Trophoblast cell (in vitro differentiated cells and primary cell): Measurements from ENCODE around the gene IL17RE.

Experiments used
- DNase-seq, 2 donors: peaks; one replicate each; pipeline ENCODE4 v3.0.0-alpha.2; 2016
- H2AFZ ChIP-seq: 2 replicates; pipeline ENCODE4 v1.6.1; 2013; ENCODE audit warnings: low read length, moderate library complexity, mild to moderate bottlenecking; ENCODE audit not compliant: insufficient read depth, poor library complexity
- H2AK5ac ChIP-seq: 2 replicates; pipeline ENCODE4 v1.6.1; 2013; ENCODE audit warnings: mild to moderate bottlenecking, low read length
- H2BK120ac ChIP-seq: 2 replicates; pipeline ENCODE4 v1.6.1; 2013; ENCODE audit warnings: low read length, mild to moderate bottlenecking, moderate library complexity; ENCODE audit not compliant: insufficient read depth, poor library complexity
- H2BK12ac ChIP-seq: 2 replicates; pipeline ENCODE4 v1.6.1; 2013; ENCODE audit warnings: mild to moderate bottlenecking, low read length, moderate library complexity
- H2BK5ac ChIP-seq: 2 replicates; pipeline ENCODE4 v1.6.1; 2013; ENCODE audit warnings: low read length, low read depth, moderate library complexity, mild to moderate bottlenecking; ENCODE audit not compliant: poor library complexity
- H3K14ac ChIP-seq: 2 replicates; pipeline ENCODE4 v1.6.1; 2013; ENCODE audit warnings: mild to moderate bottlenecking, low read length
- H3K18ac ChIP-seq: 2 replicates; pipeline ENCODE4 v1.6.1; 2013; ENCODE audit warnings: mild to moderate bottlenecking, low read length
- H3K23ac ChIP-seq: 2 replicates; pipeline ENCODE4 v1.6.1; 2013; ENCODE audit warnings: low read length
- H3K27ac ChIP-seq: 2 replicates; pipeline ENCODE4 v1.5.1; 2013; ENCODE audit warnings: low read depth, mild to moderate bottlenecking, inconsistent platforms, low read length, moderate library complexity
- H3K27me3 ChIP-seq: 2 replicates; pipeline ENCODE4 v1.6.1; 2013; ENCODE audit warnings: inconsistent platforms, mild to moderate bottlenecking, low read length, moderate library complexity; ENCODE audit not compliant: insufficient read depth
- H3K36me3 ChIP-seq, 2 experiments: 1 replicate in 1 of 2; 2 replicates in 1 of 2; pipeline ENCODE4 v1.6.1; 2013; ENCODE audit warnings: low read length in 2 of 2, mild to moderate bottlenecking in 2 of 2, moderate library complexity in 1 of 2; ENCODE audit not compliant: insufficient read depth in 2 of 2, control insufficient read depth in 1 of 2
- H3K4ac ChIP-seq: 2 replicates; pipeline ENCODE4 v1.6.1; 2013; ENCODE audit warnings: low read depth, mild to moderate bottlenecking, low read length, moderate library complexity
- H3K4me1 ChIP-seq, 2 experiments: 1 replicate in 1 of 2; 2 replicates in 1 of 2; pipeline ENCODE4 v1.6.1; 2013; ENCODE audit warnings: low read length in 2 of 2, mild to moderate bottlenecking in 2 of 2, moderate library complexity in 1 of 2; ENCODE audit not compliant: insufficient read depth in 2 of 2, control insufficient read depth in 1 of 2
- H3K4me2 ChIP-seq: 2 replicates; pipeline ENCODE4 v1.6.1; 2013; ENCODE audit warnings: inconsistent platforms, mild to moderate bottlenecking, low read length, moderate library complexity
- H3K4me3 ChIP-seq: 2 replicates; pipeline ENCODE4 v1.5.1; 2013; ENCODE audit warnings: mild to moderate bottlenecking, low read depth, low read length, inconsistent platforms
- H3K79me1 ChIP-seq: one replicate; pipeline ENCODE4 v1.6.1; 2013; ENCODE audit warnings: low read length
- H3K79me2 ChIP-seq: 2 replicates; pipeline ENCODE4 v1.6.1; 2013; ENCODE audit warnings: low read length, mild to moderate bottlenecking; ENCODE audit not compliant: control insufficient read depth, insufficient read depth, poor library complexity
- H3K9ac ChIP-seq: 2 replicates; pipeline ENCODE4 v1.6.1; 2013; ENCODE audit warnings: mild to moderate bottlenecking, low read length
- H3K9me3 ChIP-seq: 2 replicates; pipeline ENCODE4 v1.6.1; 2013; ENCODE audit warnings: low read depth, mild to moderate bottlenecking, control low read depth, inconsistent platforms, low read length; ENCODE audit not compliant: insufficient read depth
- H4K12ac ChIP-seq: 2 replicates; pipeline ENCODE4 v1.6.1; 2013; ENCODE audit warnings: low read depth, mild to moderate bottlenecking, low read length, moderate library complexity
- H4K8ac ChIP-seq: 2 replicates; pipeline ENCODE4 v1.6.1; 2013; ENCODE audit warnings: low read depth, mild to moderate bottlenecking, low read length, moderate library complexity
- H4K91ac ChIP-seq: one replicate; pipeline ENCODE4 v1.6.1; 2013; ENCODE audit warnings: low read depth, mild to moderate bottlenecking, low read length, moderate library complexity
- WGBS: extraction: QIAGEN DNeasy Blood & Tissue Kit; methylation state at CpG from one replicate; pipeline ENCODE4 v1.1.7; 2013; ENCODE audit warnings: missing lambda C conversion rate; ENCODE audit not compliant: insufficient read length, insufficient coverage; ENCODE audit errors: extremely low coverage; 5-methylcytosine and 5-hydroxymethylcytosine counted together

IL17RE gene

DNA sequence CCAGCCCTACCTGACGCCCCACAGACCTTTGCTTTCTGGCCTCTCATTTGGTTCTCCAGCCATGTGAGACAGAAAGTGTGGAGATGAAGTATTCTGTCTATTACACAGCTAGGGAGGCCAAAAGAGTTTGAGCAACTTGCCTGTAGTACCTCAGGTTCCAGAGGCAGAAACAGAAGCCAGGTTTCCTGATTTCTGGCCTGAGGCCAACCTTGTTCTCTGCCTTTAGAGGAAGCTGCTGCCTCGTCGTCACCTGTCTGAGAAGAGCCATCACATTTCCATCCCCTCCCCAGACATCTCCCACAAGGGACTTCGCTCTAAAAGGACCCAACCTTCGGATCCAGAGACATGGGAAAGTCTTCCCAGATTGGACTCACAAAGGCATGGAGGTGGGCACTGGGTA, 3.8 kb downstream of the IL17RE start:
- H2BK12ac ChIP-seq: no peak overlapping the region
- no peak overlapping the region for H3K4me2 ChIP-seq
- no peak overlapping the region for H4K12ac ChIP-seq
- H2BK120ac ChIP-seq: no peak overlapping the region
- H2AFZ ChIP-seq: no peak overlapping the region
- no peak overlapping the region for H3K18ac ChIP-seq
- no peak overlapping the region for H4K8ac ChIP-seq
- H3K79me1 ChIP-seq: peaks cover 6% of the 10 kb centered on the region
- H3K9ac ChIP-seq: no peak overlapping the region
- H3K4ac ChIP-seq: no peak overlapping the region
- no CpG with 5 or more reads among the region's 5 CpGs for WGBS
- no peak overlapping the region for H4K91ac ChIP-seq
- no peak overlapping the region for H3K14ac ChIP-seq
- H2AK5ac ChIP-seq: no peak overlapping the region
- no peak for DNase-seq
- peaks cover 3 to 5% of the 10 kb centered on the region in 2 experiments for H3K36me3 ChIP-seq
- H3K79me2 ChIP-seq: peaks cover 3% of the 10 kb centered on the region
- H3K27me3 ChIP-seq: no peaks in the 10 kb centered on the region
- H2BK5ac ChIP-seq: no peak overlapping the region
- no peak overlapping the region for H3K4me3 ChIP-seq
- H3K9me3 ChIP-seq: no peaks in the 10 kb centered on the region
- no peak overlapping the region for H3K27ac ChIP-seq
- H3K23ac ChIP-seq: no peak overlapping the region
- H3K4me1 ChIP-seq: peaks cover 13 to 19% of the 10 kb centered on the region in 2 experiments

DNA sequence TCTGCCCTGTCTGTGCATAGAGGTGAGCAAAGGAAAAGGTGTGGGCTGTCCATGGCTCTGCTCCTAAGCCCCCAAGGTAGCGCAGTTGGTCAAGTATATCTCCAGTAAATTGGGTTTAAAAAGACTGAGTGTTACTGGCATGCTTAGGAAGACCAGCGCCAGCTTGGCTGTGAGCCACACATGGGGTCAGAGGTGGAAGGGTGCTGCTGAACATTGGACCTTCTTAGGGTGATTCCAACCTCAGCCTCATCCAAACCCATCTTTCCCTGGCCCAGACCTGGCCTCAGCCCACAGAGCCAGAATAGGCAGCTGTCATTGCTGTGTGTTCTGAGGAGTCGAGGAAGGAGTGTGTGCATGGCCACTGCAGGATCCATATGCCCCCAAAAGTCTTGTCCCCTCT, 5.6 kb downstream of the IL17RE start:
- Histone ChIP-seq H3K4me2 (no peak overlapping the region), H3K9me3 (no peaks in the 10 kb centered on the region), H3K36me3 (peaks cover 3 to 5% of the 10 kb centered on the region in 2 experiments), H2AFZ (no peak overlapping the region), H2BK5ac (no peak overlapping the region), H2BK12ac (no peak overlapping the region), H2BK120ac (no peak overlapping the region), H4K12ac (no peak overlapping the region), H3K27ac (no peak overlapping the region), H3K4me3 (no peak overlapping the region), H4K91ac (no peak overlapping the region), H3K79me1 (peaks cover 3% of the 10 kb centered on the region), H3K27me3 (no peaks in the 10 kb centered on the region), H3K79me2 (no peaks in the 10 kb centered on the region), H3K4me1 (peaks cover 0 to 5% of the 10 kb centered on the region in 2 experiments), H4K8ac (no peak overlapping the region), H3K14ac (no peak overlapping the region), H3K23ac (no peak overlapping the region), H3K4ac (no peak overlapping the region), H2AK5ac (no peak overlapping the region), H3K9ac (no peak overlapping the region), H3K18ac (no peak overlapping the region)
- DNase-seq: no peak
- WGBS: no CpG with 5 or more reads among the region's 3 CpGs

DNA sequence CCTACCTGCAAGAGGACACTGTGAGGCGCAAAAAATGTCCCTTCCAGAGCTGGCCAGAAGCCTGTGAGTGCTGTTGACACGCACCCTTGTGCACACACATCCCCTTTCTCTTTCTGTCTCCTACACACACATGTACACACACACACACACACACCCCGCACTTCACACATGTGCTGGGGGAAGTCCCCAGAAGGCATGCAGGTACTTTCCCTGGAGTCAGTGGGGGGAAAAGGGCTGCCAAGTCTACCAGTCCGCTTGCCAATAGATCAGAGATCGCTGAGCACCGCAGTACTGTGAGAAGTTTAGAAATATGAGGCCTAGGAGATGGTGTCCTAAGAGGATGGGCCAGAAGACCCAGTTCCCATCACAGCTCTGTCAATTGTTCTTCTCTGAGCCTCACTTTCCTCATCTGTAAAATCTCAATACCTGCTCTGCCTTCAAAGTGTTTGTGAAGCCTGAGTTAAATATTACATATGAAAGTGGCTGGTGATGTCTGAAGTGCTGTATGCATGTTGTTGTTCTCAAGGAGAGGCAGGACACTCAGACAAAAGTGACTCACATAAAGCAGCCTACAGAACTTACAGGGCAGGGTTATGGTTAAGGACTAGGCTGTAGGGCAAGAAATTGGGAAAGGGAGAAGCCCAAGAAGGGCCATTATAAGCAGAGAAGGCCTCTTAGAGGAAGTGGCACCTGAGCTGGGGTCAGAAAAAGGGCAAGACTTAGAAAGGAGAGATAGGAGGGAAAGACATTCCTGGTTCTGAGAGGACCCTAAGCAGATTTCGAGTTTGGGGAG, 6.8 kb downstream of the IL17RE start:
- H2AK5ac ChIP-seq: no peak overlapping the region
- no peak for DNase-seq
- no peak overlapping the region for H2AFZ ChIP-seq
- H2BK5ac ChIP-seq: no peak overlapping the region
- no peak overlapping the region for H3K4ac ChIP-seq
- WGBS: no CpG with 5 or more reads among the region's 7 CpGs
- H3K9me3 ChIP-seq: no peaks in the 10 kb centered on the region
- no peaks in the 10 kb centered on the region for H3K79me2 ChIP-seq
- no peak overlapping the region for H2BK12ac ChIP-seq
- no peak overlapping the region for H4K12ac ChIP-seq
- H3K36me3 ChIP-seq: peaks cover 3 to 5% of the 10 kb centered on the region in 2 experiments
- H3K27me3 ChIP-seq: no peaks in the 10 kb centered on the region
- no peak overlapping the region for H3K23ac ChIP-seq
- no peak overlapping the region for H3K4me2 ChIP-seq
- H3K27ac ChIP-seq: no peak overlapping the region
- H3K4me1 ChIP-seq: peaks cover 0 to 3% of the 10 kb centered on the region in 2 experiments
- H3K79me1 ChIP-seq: no peaks in the 10 kb centered on the region
- H3K18ac ChIP-seq: no peak overlapping the region
- no peak overlapping the region for H3K4me3 ChIP-seq
- H4K8ac ChIP-seq: no peak overlapping the region
- no peak overlapping the region for H3K9ac ChIP-seq
- H4K91ac ChIP-seq: no peak overlapping the region
- H2BK120ac ChIP-seq: no peak overlapping the region
- no peak overlapping the region for H3K14ac ChIP-seq

DNA sequence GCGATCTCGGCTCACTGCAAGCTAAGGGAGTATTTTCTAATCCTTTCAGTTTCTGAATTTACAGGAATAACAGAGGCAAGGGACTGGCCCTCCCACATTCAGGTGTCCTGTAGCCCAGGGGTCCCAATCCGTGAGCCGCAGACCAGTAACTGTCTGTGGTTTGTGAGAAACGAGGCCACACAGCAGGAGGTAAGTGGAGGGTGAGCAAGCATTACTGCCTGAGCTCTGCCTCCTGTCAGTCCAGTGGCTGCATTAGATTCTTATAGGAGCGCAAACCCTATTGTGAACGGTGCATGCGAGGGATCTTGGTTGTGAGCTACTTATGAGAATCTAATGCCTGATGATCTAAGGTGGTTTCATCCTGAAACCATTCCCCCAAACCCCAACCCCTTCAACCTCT, 9.2 kb downstream of the IL17RE start:
- H3K4ac ChIP-seq: no peak overlapping the region
- no peak overlapping the region for H4K12ac ChIP-seq
- H4K8ac ChIP-seq: no peak overlapping the region
- H2BK5ac ChIP-seq: no peak overlapping the region
- H2AFZ ChIP-seq: no peak overlapping the region
- no peak overlapping the region for H3K9ac ChIP-seq
- no peak overlapping the region for H3K4me2 ChIP-seq
- no peaks in the 10 kb centered on the region for H3K27me3 ChIP-seq
- H2AK5ac ChIP-seq: no peak overlapping the region
- no peak overlapping the region for H4K91ac ChIP-seq
- no peak overlapping the region for H3K4me3 ChIP-seq
- no peak overlapping the region for H2BK12ac ChIP-seq
- H3K23ac ChIP-seq: no peak overlapping the region
- H3K9me3 ChIP-seq: no peaks in the 10 kb centered on the region
- H3K79me1 ChIP-seq: peaks cover 14% of the 10 kb centered on the region
- H3K27ac ChIP-seq: no peak overlapping the region
- DNase-seq: no peak
- peaks cover 2 to 3% of the 10 kb centered on the region in 2 experiments for H3K36me3 ChIP-seq
- H3K18ac ChIP-seq: no peak overlapping the region
- H3K4me1 ChIP-seq: peaks cover 6 to 12% of the 10 kb centered on the region in 2 experiments
- WGBS: no CpG with 5 or more reads among the region's 8 CpGs
- H3K14ac ChIP-seq: no peak overlapping the region
- H3K79me2 ChIP-seq: peaks cover 10% of the 10 kb centered on the region
- no peak overlapping the region for H2BK120ac ChIP-seq
